Activated effector memory CD4-positive, alpha-beta T cell treated with Interleukin-2 at 50 U/mL for 16 hours (primary cell): ENCODE measurements around the gene MYO10.
"Not testable (repeated sequence)": the region's sequence is repeated elsewhere in the genome, so short reads cannot be mapped to it uniquely, and the experiment has no call there.

Source experiments
- DNase-seq: peaks from one replicate; pipeline ENCODE4 v3.0.0-alpha.2; 2020

MYO10 gene

GRCh38 chr5:16855898-16856297 is 80.2 kb downstream of the MYO10 start:
- no peak for DNase-seq

GRCh38 chr5:16855485-16855884 is 80.6 kb downstream of the MYO10 start:
- no peak for DNase-seq

- no peak for DNase-seq
Observed at GRCh38 chr5:16854351-16854750, 81.7 kb downstream of the MYO10 start.

GRCh38 chr5:16853518-16853917 is 82.6 kb downstream of the MYO10 start:
- DNase-seq: no peak

- no peak for DNase-seq
Observed at GRCh38 chr5:16852251-16853005, 83.7 kb downstream of the MYO10 start.

- DNase-seq: no peak
Observed at GRCh38 chr5:16849775-16850174, 86.3 kb downstream of the MYO10 start.

GRCh38 chr5:16849181-16849580 is 86.9 kb downstream of the MYO10 start:
- DNase-seq: no peak

GRCh38 chr5:16844952-16845351 is 91.1 kb downstream of the MYO10 start:
- DNase-seq: no peak

GRCh38 chr5:16842896-16843295 is 93.2 kb downstream of the MYO10 start:
- no peak for DNase-seq

- DNase-seq: no peak
Observed at GRCh38 chr5:16841416-16841815, 94.7 kb downstream of the MYO10 start.

- no peak for DNase-seq
Observed at GRCh38 chr5:16837305-16837704, 98.8 kb downstream of the MYO10 start.

GRCh38 chr5:16834029-16834428 is 102.1 kb downstream of the MYO10 start:
- DNase-seq: no peak

GRCh38 chr5:16831326-16831725 is 104.8 kb downstream of the MYO10 start:
- not testable (repeated sequence) for DNase-seq

- DNase-seq: no peak
Observed at GRCh38 chr5:16827755-16828154, 108.3 kb downstream of the MYO10 start.

GRCh38 chr5:16826379-16827125 is 109.5 kb downstream of the MYO10 start:
- no peak for DNase-seq

GRCh38 chr5:16819522-16820167 is 116.4 kb downstream of the MYO10 start:
- DNase-seq: no peak

GRCh38 chr5:16815432-16815831 is 120.7 kb downstream of the MYO10 start:
- no peak for DNase-seq

GRCh38 chr5:16812911-16813310 is 123.2 kb downstream of the MYO10 start:
- no peak for DNase-seq

- DNase-seq: no peak
Observed at GRCh38 chr5:16812448-16812847, 123.6 kb downstream of the MYO10 start.

GRCh38 chr5:16810208-16810854 is 125.8 kb downstream of the MYO10 start:
- DNase-seq: no peak

GRCh38 chr5:16809395-16810207 is 126.5 kb downstream of the MYO10 start:
- no peak for DNase-seq

- DNase-seq: no peak
Observed at GRCh38 chr5:16809010-16809394, 127.1 kb downstream of the MYO10 start.

- DNase-seq: no peak
Observed at GRCh38 chr5:16808021-16808420, 128.1 kb downstream of the MYO10 start.
